Measurements from ENCODE around the gene CCNB2. TPM values are rescaled to one million over a fixed set of nuclear protein-coding genes. Genes with fewer than 3 reads are reported as not detected.
"Not testable (repeated sequence)": the region's sequence is repeated elsewhere in the genome, so short reads cannot be mapped to it uniquely, and the experiment has no call there.

The CCNB2 gene
- polyA plus RNA-seq, 3 donors from 2014 or later = 1.1 to 3.1 TPM; not detected in 1

GRCh38 chr15:59162080-59162479, 57.1 kb downstream of the CCNB2 start:
- not testable (repeated sequence) for H3K4me1 Mint-ChIP-seq; H3K4me3 Mint-ChIP-seq; H3K27ac Mint-ChIP-seq; DNase-seq; H3K9me3 Mint-ChIP-seq; H3K27me3 Mint-ChIP-seq (ENCODE audit: low read depth in 3 of 3); H3K36me3 Mint-ChIP-seq

GRCh38 chr15:59165726-59166125, 60.8 kb downstream of the CCNB2 start:
- no peak overlapping the region for H3K4me3 Mint-ChIP-seq

GRCh38 chr15:59166166-59166565, 61.2 kb downstream of the CCNB2 start:
- Mint-ChIP-seq H3K36me3 (peaks cover 0 to 4% (median 0%) of the 10 kb centered on the region in 3 donors), H3K9me3 (no peaks in the 10 kb centered on the region), H3K27ac (no peak overlapping the region), H3K27me3 (ENCODE audit: low read depth in 3 of 3) (no peaks in the 10 kb centered on the region), H3K4me3 (no peak overlapping the region), H3K4me1 (peaks cover 15 to 20% of the 10 kb centered on the region in 2 donors)
- no peak for DNase-seq

More at GRCh38 chr15:59165726-59166125, 60.8 kb downstream of the CCNB2 start:
- no peaks in the 10 kb centered on the region for H3K27me3 Mint-ChIP-seq (ENCODE audit: low read depth in 3 of 3)
- peaks cover 0 to 4% (median 0%) of the 10 kb centered on the region in 3 donors for H3K36me3 Mint-ChIP-seq
- no peak overlapping the region for H3K27ac Mint-ChIP-seq
- H3K4me1 Mint-ChIP-seq = peaks cover 12 to 15% of the 10 kb centered on the region in 2 donors
- H3K9me3 Mint-ChIP-seq = no peaks in the 10 kb centered on the region
- no peak for DNase-seq

- Mint-ChIP-seq H3K27me3 (ENCODE audit: low read depth in 3 of 3) (peaks cover 0 to 3% (median 0%) of the 10 kb centered on the region in 3 donors), H3K4me1 (peaks cover 15 to 21% of the 10 kb centered on the region in 2 donors), H3K36me3 (peaks cover 0 to 4% (median 0%) of the 10 kb centered on the region in 3 donors), H3K4me3 (no peak overlapping the region), H3K9me3 (no peaks in the 10 kb centered on the region), H3K27ac (no peak overlapping the region)
- DNase-seq = no peak
Measured at GRCh38 chr15:59166601-59167265, 61.8 kb downstream of the CCNB2 start.

GRCh38 chr15:59168536-59168935, 63.6 kb downstream of the CCNB2 start:
- H3K9me3 Mint-ChIP-seq = no peaks in the 10 kb centered on the region
- no peak overlapping the region for H3K4me3 Mint-ChIP-seq
- peaks cover 2 to 3% (median 3%) of the 10 kb centered on the region in 3 donors for H3K27me3 Mint-ChIP-seq (ENCODE audit: low read depth in 3 of 3)
- peaks cover under 1 to 8% (median 3%) of the 10 kb centered on the region in 3 donors for H3K36me3 Mint-ChIP-seq
- peaks cover 15 to 21% of the 10 kb centered on the region in 2 donors for H3K4me1 Mint-ChIP-seq
- no peak for DNase-seq
- H3K27ac Mint-ChIP-seq = no peak overlapping the region

- Mint-ChIP-seq H3K4me3 (peak overlapping the region in 1 of 5 donors; percentile 34), H3K9me3 (no peaks in the 10 kb centered on the region), H3K36me3 (peaks cover 5 to 13% (median 8%) of the 10 kb centered on the region in 3 donors), H3K4me1 (peaks cover 15 to 21% of the 10 kb centered on the region in 2 donors), H3K27me3 (ENCODE audit: low read depth in 3 of 3) (peaks cover 2 to 3% (median 3%) of the 10 kb centered on the region in 3 donors), H3K27ac (peak overlapping the region in 2 of 6 donors; percentile 26 to 35)
- no peak for DNase-seq
Measured at GRCh38 chr15:59169251-59169708, 64.3 kb downstream of the CCNB2 start.

GRCh38 chr15:59170295-59171066, 65.5 kb downstream of the CCNB2 start:
- peak in 1 of 3 donors; percentile 10 for DNase-seq
- Mint-ChIP-seq H3K9me3 (no peaks in the 10 kb centered on the region), H3K4me3 (no peak overlapping the region), H3K36me3 (peaks cover 5 to 13% (median 8%) of the 10 kb centered on the region in 3 donors), H3K27me3 (ENCODE audit: low read depth in 3 of 3) (peaks cover 2 to 4% (median 3%) of the 10 kb centered on the region in 3 donors), H3K4me1 (peaks cover 15 to 21% of the 10 kb centered on the region in 2 donors), H3K27ac (peak overlapping the region in 2 of 6 donors; percentile 17 to 49)

- H3K4me1 Mint-ChIP-seq = peaks cover 15 to 21% of the 10 kb centered on the region in 2 donors
- peaks cover 5 to 12% (median 8%) of the 10 kb centered on the region in 3 donors for H3K36me3 Mint-ChIP-seq
Measured at GRCh38 chr15:59171067-59171397, 66.1 kb downstream of the CCNB2 start.

GRCh38 chr15:59172289-59172901, 67.4 kb downstream of the CCNB2 start:
- peaks cover 5 to 8% (median 8%) of the 10 kb centered on the region in 3 donors for H3K36me3 Mint-ChIP-seq
- H3K4me3 Mint-ChIP-seq = no peak overlapping the region
- no peak for DNase-seq
- peaks cover 15 to 21% of the 10 kb centered on the region in 2 donors for H3K4me1 Mint-ChIP-seq
- H3K27ac Mint-ChIP-seq = no peak overlapping the region
- no peaks in the 10 kb centered on the region for H3K9me3 Mint-ChIP-seq
- H3K27me3 Mint-ChIP-seq (ENCODE audit: low read depth in 3 of 3) = peaks cover 2 to 4% (median 4%) of the 10 kb centered on the region in 3 donors

More at GRCh38 chr15:59171067-59171397, 66.1 kb downstream of the CCNB2 start:
- Mint-ChIP-seq H3K27me3 (ENCODE audit: low read depth in 3 of 3) (peaks cover 2 to 4% (median 3%) of the 10 kb centered on the region in 3 donors), H3K4me3 (no peak overlapping the region), H3K9me3 (no peaks in the 10 kb centered on the region), H3K27ac (no peak overlapping the region)
- DNase-seq = no peak

- DNase-seq = no peak
- Mint-ChIP-seq H3K27me3 (ENCODE audit: low read depth in 3 of 3) (peaks cover 2 to 4% (median 4%) of the 10 kb centered on the region in 3 donors), H3K27ac (no peak overlapping the region), H3K36me3 (peaks cover 5 to 13% (median 8%) of the 10 kb centered on the region in 3 donors), H3K9me3 (no peaks in the 10 kb centered on the region), H3K4me3 (no peak overlapping the region), H3K4me1 (peaks cover 15 to 21% of the 10 kb centered on the region in 2 donors)
Measured at GRCh38 chr15:59173194-59173593, 68.2 kb downstream of the CCNB2 start.

GRCh38 chr15:59174151-59174834, 69.3 kb downstream of the CCNB2 start:
- peaks cover 2 to 7% (median 4%) of the 10 kb centered on the region in 3 donors for H3K27me3 Mint-ChIP-seq (ENCODE audit: low read depth in 3 of 3)
- H3K9me3 Mint-ChIP-seq = no peaks in the 10 kb centered on the region
- H3K4me1 Mint-ChIP-seq = peaks cover 15 to 19% of the 10 kb centered on the region in 2 donors
- no peak for DNase-seq
- peaks cover 5 to 13% (median 8%) of the 10 kb centered on the region in 3 donors for H3K36me3 Mint-ChIP-seq
- H3K27ac Mint-ChIP-seq = no peak overlapping the region
- no peak overlapping the region for H3K4me3 Mint-ChIP-seq

All from immature natural killer cell (primary cell).